HG03039 (cell line): ENCODE results near the gene NDFIP2.

Source experiments
- ATAC-seq: cut with Tn5 transposase; IDR thresholded peaks from one replicate; pipeline ENCODE4 v1.9.1; 2021; ENCODE audit warnings: mild to moderate bottlenecking, moderate library complexity; ENCODE audit not compliant: unreplicated experiment

Gene NDFIP2

GRCh38 chr13:79492918-79493594 is 12.1 kb downstream of the NDFIP2 start:
- ATAC-seq = no peak

- ATAC-seq = peak; percentile 70
Measured at GRCh38 chr13:79496188-79496587, 15.2 kb downstream of the NDFIP2 start.

GRCh38 chr13:79497064-79497463 is 16.1 kb downstream of the NDFIP2 start:
- ATAC-seq = no peak

- ATAC-seq = no peak
Measured at GRCh38 chr13:79497852-79498251, 16.9 kb downstream of the NDFIP2 start.

- ATAC-seq = no peak
Measured at GRCh38 chr13:79500829-79501228, 19.9 kb downstream of the NDFIP2 start.

- no peak for ATAC-seq
Measured at GRCh38 chr13:79501538-79502232, 20.7 kb downstream of the NDFIP2 start.

- ATAC-seq = no peak
Measured at GRCh38 chr13:79502859-79503468, 22.0 kb downstream of the NDFIP2 start.

DNA sequence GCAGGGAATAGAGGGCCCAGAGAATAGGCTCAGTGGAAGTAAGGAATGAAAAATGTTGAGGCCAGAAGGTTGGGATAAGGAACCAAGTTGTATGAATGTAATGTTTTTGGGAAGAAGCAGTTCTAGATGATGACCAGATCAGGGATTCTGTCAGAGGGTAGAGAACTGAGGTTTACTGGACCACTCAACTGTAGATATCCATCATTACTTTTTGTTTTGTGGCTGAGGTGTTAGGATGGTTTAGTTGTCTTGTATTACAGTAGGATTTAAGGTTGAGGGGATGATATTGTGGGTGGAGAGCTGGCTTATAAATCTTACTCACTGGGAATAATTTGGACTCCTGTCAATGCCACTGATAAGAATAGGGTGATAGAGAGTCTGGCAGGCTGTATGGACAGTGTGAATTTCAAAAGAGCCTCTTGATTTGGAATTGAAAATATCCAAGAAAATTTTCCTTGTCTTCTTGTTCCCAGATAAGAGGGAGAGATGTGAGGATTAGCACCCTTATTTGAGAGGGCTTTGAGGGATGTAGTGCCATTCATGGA is 22.6 kb downstream of the NDFIP2 start:
- no peak for ATAC-seq

- ATAC-seq = no peak
Measured at GRCh38 chr13:79508224-79508961, 27.4 kb downstream of the NDFIP2 start.

GRCh38 chr13:79511611-79512010 is 30.7 kb downstream of the NDFIP2 start:
- ATAC-seq = no peak

DNA sequence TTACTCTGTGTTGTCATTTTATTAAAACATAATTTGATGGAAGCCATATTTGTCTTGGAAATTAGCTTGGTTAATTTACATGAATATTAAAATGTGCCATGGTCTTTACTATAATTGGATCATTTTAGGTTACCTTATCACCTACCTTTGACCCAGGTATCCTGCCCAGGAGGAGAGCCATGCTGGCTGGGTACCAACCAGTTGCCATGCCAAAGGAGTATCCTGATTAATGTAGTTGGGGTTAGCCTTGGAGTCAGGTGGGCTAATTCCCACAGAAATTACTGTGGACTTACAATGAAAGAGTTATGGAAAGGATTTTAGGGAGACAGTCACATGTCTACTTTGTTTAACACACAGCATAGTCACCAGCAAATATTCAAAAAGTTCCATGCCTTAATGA is 32.0 kb downstream of the NDFIP2 start:
- no peak for ATAC-seq

DNA sequence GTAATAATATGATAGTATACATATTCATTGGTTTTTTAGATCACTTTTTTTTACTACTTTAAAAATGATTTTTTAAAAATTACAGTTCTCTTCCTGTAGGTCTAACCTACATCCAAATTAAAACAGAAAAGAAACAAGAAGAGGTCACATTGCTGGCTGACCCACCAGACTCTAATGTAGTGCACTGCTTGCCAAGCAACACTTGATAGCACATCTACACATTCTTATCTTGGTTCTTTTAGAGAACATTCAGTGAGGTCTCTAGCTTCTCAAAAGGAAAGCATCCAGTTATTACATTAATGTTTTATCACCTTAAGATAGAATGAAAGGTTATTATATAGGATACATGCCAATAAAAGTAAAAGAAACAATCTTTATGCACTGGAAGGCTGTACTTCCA is 35.6 kb downstream of the NDFIP2 start:
- ATAC-seq = no peak

DNA sequence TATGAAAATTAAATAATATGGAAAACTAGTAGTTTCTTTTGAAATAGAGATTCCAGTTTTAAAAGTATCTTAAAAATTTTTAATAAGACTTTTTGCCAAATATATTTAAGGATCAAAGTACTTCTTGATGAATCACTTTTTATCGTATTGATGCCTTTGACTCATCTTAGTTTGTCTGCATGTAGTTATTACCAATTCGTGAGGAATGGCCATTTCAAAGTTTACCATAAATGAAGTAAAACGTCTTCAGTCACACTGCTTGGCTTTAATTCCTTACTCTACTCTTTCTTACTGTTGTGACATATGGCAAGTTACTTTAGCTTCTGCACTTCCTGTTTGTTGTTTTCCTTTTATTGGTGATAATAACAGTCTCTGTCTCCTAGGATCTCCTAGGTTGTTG is 38.3 kb downstream of the NDFIP2 start:
- no peak for ATAC-seq

GRCh38 chr13:79522583-79522982 is 41.6 kb downstream of the NDFIP2 start:
- ATAC-seq = peak; percentile 92

- ATAC-seq = no peak
Measured at GRCh38 chr13:79525064-79525857, 44.3 kb downstream of the NDFIP2 start.

DNA sequence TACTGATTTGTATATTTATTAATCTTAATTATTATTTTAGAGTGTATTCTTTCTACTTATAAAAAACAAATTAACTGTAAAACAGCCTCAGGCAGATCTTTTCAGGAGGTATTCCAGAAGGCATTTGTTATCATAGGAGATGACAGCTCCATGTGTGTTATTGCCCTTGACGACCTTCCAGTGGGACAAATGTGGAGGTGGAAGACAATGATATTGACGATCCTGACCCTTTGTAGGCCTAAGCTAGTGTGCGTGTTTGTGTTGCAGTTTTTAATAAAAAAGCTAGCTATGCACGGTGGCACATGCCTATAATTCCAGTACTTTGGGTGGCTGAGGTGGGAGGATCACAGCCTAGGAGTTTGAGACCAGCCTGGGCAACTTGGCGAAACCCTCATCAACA is 46.7 kb downstream of the NDFIP2 start:
- ATAC-seq = no peak

DNA sequence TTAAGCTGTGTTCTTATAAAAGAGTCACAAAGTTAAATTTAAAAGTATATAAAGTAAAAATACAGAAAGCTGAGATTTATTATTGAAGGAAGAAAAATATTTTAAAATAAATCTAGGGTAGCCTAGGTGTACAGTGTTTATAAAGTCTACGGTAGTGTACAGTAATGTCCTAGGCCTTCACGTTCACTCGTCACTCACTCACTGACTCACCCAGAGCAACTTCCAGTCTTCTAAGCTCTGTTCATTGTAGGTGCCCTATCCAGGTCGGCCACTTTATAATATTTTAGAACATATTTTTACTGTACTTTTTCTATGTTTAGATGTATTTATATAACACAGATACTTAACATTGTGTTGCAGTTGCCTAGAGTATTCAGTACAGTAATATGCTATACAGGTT is 47.4 kb downstream of the NDFIP2 start:
- no peak for ATAC-seq

DNA sequence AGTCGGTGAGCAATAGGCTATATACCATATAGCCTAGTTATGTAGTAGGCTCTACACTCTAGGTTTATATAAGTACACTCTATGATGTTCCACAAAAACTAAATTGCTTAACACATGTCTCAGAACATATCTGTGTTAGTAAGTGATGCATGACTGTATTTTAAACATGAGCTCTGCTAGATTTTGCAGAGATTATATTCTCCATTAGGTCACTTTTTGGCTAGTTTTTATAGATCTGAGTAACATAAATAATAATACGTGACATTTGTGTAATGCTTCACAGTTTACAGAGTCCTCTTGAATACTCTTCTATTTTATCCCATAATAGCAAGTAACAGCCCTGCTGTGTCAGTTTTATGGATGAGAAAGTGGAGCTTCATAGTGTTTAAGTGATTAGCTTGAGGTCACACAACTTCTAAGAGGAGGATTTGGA is 47.8 kb downstream of the NDFIP2 start:
- no peak for ATAC-seq

GRCh38 chr13:79529817-79530216 is 48.9 kb downstream of the NDFIP2 start:
- ATAC-seq = no peak

GRCh38 chr13:79530270-79530669 is 49.3 kb downstream of the NDFIP2 start:
- no peak for ATAC-seq
